Bronchial epithelial cell (primary cell): ENCODE data around the gene INAFM2. TPM values are rescaled to one million over a fixed set of nuclear protein-coding genes. Genes with fewer than 3 reads are reported as not detected.

Experiments used
- DNase-seq: peaks from one replicate; pipeline ENCODE4 v3.0.0-alpha.2; 2010; ENCODE audit warnings: low read depth
- FAIRE-seq: peaks from 2 replicates; lab custom pipeline; 2011; peaks lifted over from hg19 to GRCh38; lab: Jason Lieb, UNC
- H3K27me3 ChIP-seq: 2 replicates; pipeline ENCODE4 v1.5.1; 2011; ENCODE audit warnings: low read length; ENCODE audit not compliant: control insufficient read depth, insufficient read depth
- H3K36me3 ChIP-seq: 2 replicates; pipeline ENCODE4 v1.5.1; 2011; ENCODE audit warnings: low read length; ENCODE audit not compliant: control insufficient read depth, insufficient read depth
- H3K4me3 ChIP-seq: 2 replicates; pipeline ENCODE4 v1.5.1; 2011; ENCODE audit warnings: mild to moderate bottlenecking, low read depth, low read length, control low read depth
- total RNA-seq: library from RNA; depleted of rRNA; stranded (reverse); fragments of >200 nt; gene quantifications from 2 replicates; pipeline ENCODE4 v1.2.1, GENCODE V29; 2014
- TF ChIP-seq, protein P1 (sequence below): IDR thresholded peaks from 2 replicates; pipeline ENCODE4 v1.5.1; 2011; ENCODE audit warnings: mild to moderate bottlenecking, moderate library complexity, low read length, control low read depth, inconsistent platforms; ENCODE audit not compliant: insufficient read depth, severe bottlenecking

Gene INAFM2
- total RNA-seq, 1 donor from 2014 or later, result 6.3 TPM

DNA sequence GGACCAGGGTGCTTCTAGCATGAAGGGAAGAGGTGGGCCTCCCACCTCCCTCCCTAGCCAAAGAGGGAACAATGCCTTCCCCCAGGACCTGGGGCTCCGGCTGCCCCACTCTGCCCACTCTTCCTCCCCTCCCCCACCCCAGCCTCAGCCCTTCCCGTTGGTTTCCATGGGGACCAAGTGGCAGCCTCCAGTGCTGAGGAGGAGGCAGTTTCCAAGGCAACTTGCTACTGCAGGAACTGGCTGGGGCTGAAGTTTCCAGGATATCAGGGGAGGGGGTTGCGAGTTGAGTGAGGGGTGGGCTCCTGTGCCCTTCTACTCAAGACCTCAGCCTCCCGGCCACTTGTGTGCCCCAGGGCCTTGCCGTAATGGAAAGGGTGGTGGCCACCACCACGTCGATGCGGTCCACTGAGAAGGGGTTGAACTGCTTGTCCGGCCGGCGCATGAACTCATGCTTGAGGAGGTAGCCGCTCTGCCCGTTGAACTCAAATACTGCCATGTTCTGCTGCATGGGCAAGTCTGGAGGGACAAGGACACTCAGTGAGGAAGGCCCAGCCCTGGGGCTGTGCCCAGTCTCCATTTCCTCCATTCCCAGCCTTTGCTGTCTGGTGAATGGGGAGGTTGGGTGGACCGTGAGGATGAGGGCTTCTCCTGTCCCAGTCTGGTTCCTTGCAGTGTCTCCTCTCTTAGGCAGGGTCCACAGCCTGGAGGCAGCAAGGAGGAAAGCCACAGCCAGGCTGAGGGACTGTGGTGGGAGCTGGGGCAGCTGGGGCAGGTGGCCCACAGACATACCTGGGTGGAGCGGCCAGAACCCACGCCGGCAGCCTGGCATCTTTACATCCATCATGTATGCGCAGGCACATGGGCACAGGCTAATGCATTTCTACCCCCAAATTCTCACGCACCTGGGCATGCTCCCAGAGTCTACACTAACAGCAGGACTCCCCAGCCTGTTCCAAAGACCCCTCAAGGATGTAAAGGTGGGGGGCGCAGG, 29.3 kb upstream of the INAFM2 start:
- Histone ChIP-seq H3K27me3 (peaks cover 8% of the 10 kb centered on the region), H3K36me3 (no peaks in the 10 kb centered on the region), H3K4me3 (no peak overlapping the region)
- FAIRE-seq, result no peak
- TF ChIP-seq, protein P1, sequence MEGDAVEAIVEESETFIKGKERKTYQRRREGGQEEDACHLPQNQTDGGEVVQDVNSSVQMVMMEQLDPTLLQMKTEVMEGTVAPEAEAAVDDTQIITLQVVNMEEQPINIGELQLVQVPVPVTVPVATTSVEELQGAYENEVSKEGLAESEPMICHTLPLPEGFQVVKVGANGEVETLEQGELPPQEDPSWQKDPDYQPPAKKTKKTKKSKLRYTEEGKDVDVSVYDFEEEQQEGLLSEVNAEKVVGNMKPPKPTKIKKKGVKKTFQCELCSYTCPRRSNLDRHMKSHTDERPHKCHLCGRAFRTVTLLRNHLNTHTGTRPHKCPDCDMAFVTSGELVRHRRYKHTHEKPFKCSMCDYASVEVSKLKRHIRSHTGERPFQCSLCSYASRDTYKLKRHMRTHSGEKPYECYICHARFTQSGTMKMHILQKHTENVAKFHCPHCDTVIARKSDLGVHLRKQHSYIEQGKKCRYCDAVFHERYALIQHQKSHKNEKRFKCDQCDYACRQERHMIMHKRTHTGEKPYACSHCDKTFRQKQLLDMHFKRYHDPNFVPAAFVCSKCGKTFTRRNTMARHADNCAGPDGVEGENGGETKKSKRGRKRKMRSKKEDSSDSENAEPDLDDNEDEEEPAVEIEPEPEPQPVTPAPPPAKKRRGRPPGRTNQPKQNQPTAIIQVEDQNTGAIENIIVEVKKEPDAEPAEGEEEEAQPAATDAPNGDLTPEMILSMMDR, result no peak
- DNase-seq, result no peak

DNA sequence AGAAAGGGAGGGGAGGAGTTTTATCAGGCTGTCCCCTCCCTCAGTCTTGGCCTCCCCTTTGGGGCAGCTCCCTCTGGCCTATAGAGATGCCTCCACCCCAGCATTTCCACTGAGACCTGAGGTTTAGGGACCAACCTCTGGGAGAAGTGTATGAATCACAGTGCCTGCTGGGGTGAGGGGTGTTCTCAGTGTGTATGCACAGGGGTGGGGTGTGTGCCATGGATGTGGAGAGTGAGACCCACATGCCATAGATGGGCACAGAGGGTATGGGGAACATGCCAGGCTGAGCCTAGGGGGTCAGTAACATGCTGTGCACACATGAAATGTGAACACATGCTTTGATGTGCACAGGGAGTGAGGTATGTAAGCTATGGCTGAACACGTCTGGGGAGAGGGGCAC, 28.2 kb upstream of the INAFM2 start:
- Histone ChIP-seq H3K27me3 (peaks cover 8% of the 10 kb centered on the region), H3K4me3 (no peak overlapping the region), H3K36me3 (no peaks in the 10 kb centered on the region)
- TF ChIP-seq, protein P1, result no peak
- FAIRE-seq (no peak), DNase-seq (no peak)

DNA sequence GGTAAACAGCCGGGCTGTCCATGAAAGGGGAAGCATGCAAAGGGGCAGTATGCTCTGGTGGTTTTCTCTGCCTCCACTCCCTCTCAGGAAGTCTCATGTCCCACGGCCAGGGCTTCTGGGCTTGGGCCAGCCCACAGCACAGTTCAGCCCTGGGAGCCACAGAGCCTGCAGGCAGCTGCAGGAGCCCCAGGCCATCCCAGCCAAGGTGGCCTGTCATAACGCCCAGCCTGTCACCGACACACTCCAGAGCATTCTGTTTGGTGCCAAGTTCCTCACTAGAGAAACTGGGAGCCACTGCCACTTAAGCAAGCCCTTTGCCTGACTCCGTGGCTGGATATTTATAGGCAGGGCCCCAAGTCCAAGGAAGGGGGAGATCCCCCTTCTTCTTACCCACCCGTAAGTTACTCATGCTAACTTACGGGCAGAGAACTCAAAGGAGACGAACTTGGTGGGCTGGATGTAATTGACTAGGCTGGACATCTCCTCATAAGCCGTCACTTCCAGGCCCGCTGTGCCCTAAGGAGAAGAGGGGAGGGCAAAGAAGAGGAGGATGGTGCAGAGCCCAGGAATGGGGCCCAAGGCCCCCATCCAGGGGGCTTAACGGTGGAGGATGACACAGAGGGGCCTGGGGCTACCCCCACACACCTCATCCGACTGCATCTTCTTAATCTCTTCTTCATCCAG, 27.5 kb upstream of the INAFM2 start:
- H3K4me3 ChIP-seq, result no peak overlapping the region
- H3K36me3 ChIP-seq, result no peaks in the 10 kb centered on the region
- FAIRE-seq, result no peak
- H3K27me3 ChIP-seq, result peaks cover 8% of the 10 kb centered on the region
- no peak for DNase-seq
- TF ChIP-seq, protein P1, result no peak

DNA sequence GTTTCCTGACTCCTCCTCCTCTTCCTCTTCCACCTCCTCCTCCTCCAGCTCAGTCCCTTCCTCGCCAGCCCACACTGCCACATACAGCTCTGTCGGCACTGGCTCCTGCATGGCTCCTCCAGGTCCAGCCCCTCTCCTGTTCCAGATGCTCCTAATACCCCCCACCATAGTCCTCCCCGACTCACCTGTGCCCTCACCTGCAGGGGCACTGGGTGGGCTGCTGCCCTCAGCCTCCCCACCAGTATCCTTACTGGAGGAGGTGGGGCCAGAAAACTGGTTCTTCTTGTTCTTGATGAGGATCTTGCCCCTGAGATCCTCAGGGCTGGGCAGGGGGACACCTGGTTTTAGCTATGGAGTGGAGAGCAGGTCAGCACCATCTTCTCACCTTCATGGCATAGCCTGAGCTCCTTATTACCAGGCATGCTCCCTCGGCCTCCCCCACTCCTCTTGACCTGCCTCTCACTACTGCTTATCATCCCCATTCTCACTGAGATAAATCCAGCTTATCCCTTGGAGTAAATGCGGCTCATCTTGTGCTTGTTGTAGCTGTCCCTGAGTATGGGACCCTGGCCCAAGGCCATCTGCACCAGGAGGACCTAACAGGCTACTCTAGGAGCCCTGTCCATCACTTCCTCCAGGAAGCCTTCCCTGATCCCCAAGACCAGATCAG, 26.8 kb upstream of the INAFM2 start:
- TF ChIP-seq, protein P1, result no peak
- Histone ChIP-seq H3K27me3 (peaks cover 8% of the 10 kb centered on the region), H3K36me3 (no peaks in the 10 kb centered on the region), H3K4me3 (no peak overlapping the region)
- FAIRE-seq (no peak), DNase-seq (no peak)

DNA sequence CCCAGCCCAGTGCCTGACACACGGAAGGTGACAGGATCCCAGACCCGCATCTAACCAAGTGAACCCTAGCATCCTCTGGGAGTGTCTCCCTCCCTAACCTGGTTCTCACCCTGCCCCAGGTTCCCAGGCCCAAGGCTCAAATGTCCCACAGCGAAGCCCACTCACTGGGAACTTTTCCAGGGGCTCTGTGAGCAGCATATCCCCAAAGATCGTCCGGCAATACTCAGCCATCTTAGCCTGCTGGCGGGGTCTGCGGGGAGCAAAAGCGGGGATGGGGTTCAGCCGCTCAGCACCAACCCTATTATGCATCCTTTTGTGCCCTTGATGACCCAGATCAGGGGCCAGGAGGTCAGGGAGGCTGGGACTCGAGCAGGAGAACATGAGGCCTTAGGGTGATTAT, 26.1 kb upstream of the INAFM2 start:
- Histone ChIP-seq H3K27me3 (peaks cover 3% of the 10 kb centered on the region), H3K4me3 (no peak overlapping the region), H3K36me3 (no peaks in the 10 kb centered on the region)
- FAIRE-seq (no peak), DNase-seq (no peak)
- TF ChIP-seq, protein P1, result no peak
